Renal cortex interstitium (tissue), 11 donors: ENCODE data around the gene ALG3. TPM values are rescaled to one million over a fixed set of nuclear protein-coding genes. Genes with fewer than 3 reads are reported as not detected.
"Not testable (repeated sequence)": the region's sequence is repeated elsewhere in the genome, so short reads cannot be mapped to it uniquely, and the experiment has no call there.

ENCODE experiments used
- DNase-seq, 11 donors: peaks; one replicate each; pipeline ENCODE4 v3.0.0-alpha.2; 2013; ENCODE audit warnings: low read depth in 9 of 11, low spot score in 4 of 11; ENCODE audit errors: extremely low read depth in 1 of 11
- polyA plus RNA-seq, 3 donors: library from polyadenylated mRNA; unstranded; fragments of 120-200 nt; gene quantifications; one replicate each; pipeline ENCODE4 v1.2.1, GENCODE V29; 2013; ENCODE audit not compliant: insufficient read length in 3 of 3

ALG3 gene
- polyA plus RNA-seq, 3 donors = 29.2 to 38.1 (median 35.1) TPM

- DNase-seq = not testable (repeated sequence)
Observed at GRCh38 chr3:184267249-184267648, 18.5 kb upstream of the ALG3 start.

DNA sequence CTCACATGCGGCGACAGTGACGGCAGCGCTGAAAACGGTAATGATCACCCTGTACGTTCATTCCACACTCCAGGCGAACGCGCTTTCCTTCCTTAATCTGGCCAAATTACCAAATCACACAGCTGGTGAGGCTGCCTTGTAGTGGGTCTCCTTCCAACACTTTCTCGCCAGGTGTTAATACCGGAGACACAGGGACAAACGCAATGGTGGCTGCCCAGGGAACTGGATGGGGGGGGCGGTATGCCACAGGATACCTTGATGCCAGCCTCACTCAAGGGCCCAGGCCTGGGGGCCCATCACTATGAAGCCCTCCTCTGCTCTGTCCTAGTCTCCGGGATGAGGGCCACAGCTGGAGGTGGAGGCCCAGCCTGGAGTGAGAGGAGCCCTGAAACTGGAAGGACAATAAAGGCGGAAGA, 14.0 kb upstream of the ALG3 start:
- no peak for DNase-seq

DNA sequence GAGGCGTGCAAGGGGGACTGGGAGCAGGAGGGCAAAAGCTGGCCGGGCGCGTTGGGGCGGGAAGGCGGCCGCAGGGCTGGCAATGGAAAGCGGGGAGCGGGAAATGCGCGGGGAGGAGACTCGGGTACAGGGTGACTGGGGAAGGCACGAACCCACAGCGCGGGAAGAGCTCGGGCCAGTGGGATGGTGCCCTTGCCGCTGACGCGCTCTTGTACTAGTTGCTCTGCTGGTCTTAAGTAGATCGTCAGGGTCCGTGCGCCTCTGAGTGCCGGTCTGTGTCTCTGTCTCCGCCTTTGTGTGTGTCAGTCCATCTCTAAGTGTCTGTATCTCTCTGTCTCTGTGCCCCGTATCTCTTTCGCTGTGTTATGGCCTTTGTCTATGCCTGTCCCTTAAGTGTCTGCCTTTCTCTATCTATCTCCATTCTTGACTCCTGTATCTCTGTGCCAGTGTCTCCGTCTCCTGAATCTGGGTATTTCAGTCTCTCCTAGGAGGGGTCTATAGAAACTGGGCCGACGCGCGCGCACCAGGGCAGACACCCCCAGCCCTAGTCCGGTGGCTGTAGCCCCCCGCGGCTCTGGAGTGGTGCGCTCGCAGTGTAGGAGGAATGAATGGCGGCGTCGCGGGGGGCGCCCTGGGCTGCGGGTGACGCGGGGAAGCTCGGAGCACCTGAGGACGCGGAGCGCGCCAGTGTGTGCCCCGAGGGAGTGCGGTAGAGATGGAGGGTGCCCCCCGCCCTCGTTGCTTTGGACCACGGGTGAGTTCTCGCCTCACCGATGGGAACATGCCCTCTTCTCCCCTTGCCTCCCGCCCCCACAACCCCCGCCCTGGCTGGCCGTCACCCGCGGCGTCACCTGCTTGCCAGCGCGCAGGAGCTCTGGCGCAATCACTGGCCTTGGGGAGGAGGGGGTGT, 13.3 kb upstream of the ALG3 start:
- DNase-seq = no peak

DNA sequence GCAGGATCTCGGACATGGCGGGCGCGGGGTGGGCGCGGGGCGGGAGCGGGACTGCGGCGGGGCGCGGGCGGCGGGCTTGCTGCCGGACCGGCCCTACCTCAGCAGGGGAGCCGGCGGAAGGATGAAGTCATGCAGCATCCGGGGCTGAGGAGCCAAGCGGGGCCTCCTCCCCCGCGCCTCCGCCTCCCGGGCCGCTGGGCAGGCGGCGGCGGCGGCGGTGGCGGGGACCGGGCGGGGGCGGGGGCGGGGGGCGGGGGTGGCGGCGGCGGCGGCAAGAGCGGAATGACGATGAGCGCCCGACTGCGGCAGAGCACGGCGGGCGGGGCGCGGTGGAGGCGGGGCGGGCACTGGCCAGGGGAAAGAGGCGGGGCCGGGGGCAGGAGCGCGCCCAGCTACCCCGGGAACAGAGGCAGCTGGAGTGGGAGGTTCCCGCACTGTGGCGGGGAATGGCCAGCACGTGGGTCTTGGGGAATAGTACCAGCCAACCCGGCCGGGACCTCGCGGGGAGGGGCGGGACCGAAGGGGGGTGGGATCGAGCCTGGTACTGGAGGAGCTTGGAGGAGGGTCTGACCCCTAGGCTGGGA, 12.6 kb upstream of the ALG3 start, which contains the start of gene CAMK2N2:
TSS of gene CAMK2N2 (minus strand) at position 284 of the 584 bp plus-strand sequence. CDS start at position 16, 268 bp downstream.
- DNase-seq = no peak

DNA sequence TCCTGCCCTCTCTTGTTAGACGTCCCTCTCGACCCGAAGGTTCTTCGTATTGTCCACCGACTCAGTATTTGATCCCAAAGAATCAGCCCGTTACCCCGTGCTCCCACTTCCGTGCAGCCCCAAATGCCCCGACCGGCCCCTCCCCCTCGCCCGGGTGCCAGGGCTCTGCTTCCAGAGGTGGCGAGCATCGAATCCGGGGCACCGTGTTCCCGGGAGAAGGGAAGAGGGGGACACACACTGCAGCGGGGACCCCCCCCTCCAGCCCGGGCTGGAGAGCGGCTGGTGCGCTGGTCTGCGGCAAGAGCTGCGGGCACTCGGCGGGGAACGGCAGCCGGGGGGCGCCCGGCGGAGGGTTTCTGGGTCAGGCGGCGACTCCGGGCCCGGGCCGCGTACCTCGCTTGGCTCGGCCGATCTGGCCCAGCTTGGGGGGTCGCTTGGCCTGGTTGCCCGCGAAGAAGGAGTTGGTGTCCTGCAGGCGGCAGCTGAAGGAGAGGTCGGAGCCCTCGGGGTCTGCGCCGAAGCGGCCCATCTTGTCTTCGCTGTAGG, 12.0 kb upstream of the ALG3 start:
- DNase-seq = no peak

- no peak for DNase-seq
Observed at GRCh38 chr3:184259878-184260723, 11.3 kb upstream of the ALG3 start.

GRCh38 chr3:184259396-184259877, 10.7 kb upstream of the ALG3 start:
- DNase-seq = no peak

GRCh38 chr3:184258926-184259325, 10.2 kb upstream of the ALG3 start:
- no peak for DNase-seq

DNA sequence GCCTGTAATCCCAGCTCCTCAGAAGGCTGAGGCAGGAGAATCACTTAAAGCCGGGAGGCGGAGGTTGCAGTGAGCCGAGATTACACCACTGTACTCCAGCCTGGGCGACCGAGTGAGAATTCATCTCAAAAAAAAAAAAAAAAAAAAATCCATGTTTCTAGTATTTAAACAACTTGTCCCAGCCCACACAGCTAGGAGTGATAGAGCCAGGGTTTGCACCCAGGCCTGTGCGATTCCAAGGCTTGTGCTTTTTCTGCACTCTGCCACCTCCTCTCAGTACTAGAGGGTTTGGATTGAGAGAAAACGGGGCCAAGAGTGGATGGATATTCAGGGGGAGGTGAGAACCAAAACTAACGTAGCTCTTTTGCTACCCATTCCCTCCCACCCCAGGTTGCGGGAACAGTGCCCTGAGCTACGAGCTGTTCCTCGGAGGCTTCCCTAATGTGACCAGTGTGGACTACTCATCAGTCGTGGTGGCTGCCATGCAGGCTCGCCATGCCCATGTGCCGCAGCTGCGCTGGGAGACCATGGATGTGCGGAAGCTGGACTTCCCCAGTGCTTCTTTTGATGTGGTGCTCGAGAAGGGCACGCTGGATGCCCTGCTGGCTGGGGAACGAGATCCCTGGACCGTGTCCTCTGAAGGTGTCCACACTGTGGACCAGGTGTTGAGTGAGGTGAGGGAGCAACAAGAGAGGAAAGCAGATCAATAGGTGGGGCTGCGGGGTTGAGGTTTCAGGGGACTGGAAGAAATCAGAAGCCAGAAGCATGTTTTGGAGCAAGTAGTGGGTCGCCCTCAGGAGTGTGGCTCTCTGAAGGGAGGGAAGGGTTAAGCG, 8.5 kb upstream of the ALG3 start:
- DNase-seq = no peak

DNA sequence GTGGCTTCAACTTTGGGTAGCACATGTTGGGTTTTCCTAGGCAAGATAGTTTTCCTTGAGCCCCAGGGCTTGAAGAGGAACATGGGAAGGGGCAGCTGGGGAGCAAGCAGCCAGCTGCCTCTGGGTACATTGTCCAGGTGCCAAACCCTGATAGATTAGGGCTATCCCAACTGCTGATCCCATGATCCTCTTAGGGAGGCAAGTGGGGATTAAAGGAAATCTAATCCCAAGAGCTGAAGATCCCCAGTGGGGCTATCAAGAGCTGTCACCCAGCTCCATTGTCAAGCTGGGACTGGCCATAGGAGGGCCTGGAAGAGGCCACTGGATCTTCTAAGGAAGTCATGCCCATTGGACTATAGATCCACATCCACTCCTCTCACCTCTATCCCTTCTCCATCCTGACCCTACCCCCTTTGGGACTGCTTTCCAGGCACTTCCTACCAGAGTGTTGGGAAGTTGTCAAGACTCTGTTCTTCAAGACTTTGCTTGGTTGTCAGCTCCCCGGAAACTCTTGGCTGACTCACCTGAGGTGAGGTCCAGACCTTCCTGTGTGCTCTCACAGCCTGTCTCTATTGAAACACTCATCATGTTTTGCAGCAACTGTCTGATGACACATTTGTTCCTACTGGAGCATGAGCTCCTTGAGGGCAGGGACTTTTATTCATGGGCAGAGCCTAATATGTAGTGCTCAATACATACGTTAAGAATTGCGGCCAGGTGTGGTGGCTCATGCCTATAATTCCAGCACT, 6.7 kb upstream of the ALG3 start:
- DNase-seq = no peak

- peak in 9 of 11 donors; percentile 46 to 82 (median 71) for DNase-seq
Observed at GRCh38 chr3:184250167-184250828, 1.5 kb upstream of the ALG3 start.

- peak; percentile 83 to 95 (median 89) for DNase-seq
Observed at GRCh38 chr3:184249412-184250166, 827 bp upstream of the ALG3 start, which contains the start of gene EEF1AKMT4. EEF1AKMT4 (plus strand) TSS chr3:184249672; CDS start chr3:184249695, 23 bp downstream.

DNA sequence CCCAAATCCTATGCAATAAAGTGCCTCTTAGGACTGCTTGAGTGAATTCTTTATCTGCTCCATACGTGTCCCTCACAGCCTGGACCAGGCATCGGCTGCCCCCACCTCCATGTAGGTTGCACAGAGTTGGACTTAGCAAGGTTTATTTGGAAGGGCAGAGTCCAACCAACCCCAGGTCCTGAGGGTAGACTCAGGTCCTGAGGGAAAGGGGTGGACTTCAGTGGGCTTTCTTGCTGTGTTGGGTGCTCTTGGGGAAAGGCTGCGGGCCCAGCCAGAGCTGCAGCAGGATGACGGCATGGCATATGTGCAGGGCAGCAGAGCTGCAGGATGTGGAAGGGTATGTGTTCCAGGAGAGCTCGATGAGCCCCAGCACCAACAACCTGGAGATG, 6.5 kb downstream of the ALG3 start:
- DNase-seq = no peak

DNA sequence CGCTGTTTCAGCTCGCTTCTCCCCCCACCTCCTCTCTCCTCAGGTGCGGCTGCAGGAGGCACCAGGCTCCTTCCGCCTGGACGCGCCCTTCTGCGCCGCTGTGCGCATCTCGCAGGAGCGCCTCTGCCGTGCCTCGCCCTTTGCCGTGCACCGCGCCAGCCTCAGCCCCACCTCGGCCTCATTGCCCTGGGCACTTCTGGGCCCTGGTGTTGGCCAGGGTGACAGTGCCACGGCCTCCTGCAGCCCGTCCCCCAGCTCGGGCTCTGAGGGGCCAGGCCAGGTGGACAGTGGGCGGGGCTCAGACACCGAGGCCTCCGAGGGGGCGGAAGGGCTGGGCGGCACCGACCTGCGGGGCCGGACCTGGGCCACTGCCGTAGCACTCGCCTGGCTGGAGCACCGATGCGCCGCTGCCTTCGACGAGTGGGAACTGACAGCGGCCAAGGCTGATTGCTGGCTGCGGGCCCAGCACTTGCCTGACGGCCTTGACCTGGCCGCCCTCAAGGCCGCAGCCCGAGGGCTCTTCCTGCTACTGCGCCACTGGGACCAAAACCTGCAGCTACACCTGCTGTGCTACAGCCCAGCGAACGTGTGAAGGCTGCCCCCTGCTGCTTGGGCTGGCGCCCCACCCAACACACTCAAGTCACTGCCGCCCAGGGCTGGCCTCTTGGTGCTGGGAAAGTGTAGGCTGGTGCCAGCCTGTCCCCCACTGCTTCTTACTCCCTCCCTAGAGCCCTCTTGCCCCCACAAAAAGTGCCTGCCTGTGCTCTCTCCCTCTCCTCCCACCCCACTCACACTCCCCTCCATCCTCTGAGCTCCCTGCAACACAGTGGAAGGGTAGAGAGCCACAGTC, 7.1 kb downstream of the ALG3 start:
- no peak for DNase-seq

DNA sequence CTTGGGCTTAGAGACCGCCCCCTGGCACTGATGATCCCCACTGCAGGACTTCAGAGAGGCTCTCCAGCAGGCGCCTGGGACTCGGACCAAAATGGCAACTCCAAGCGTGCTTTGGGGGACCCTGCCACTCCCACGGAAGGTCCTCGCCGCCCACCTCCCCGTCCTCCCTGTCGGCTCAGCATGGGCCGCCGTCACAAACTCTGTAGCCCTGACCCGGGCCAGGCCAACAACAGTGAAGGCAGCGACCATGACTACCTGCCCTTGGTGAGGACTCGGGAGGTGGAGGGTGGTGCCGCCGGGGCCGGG, 7.7 kb downstream of the ALG3 start:
- no peak for DNase-seq
